GM21717 (cell line): ENCODE data around the gene PDE3A.
"Not testable (repeated sequence)": the region's sequence is repeated elsewhere in the genome, so short reads cannot be mapped to it uniquely, and the experiment has no call there.

Experiments
- ATAC-seq: cut with Tn5 transposase; IDR thresholded peaks from one replicate; pipeline ENCODE4 v1.9.1; 2021; ENCODE audit warnings: mild to moderate bottlenecking, moderate library complexity; ENCODE audit not compliant: unreplicated experiment

Gene PDE3A

GRCh38 chr12:20596061-20596460 lies 227.7 kb downstream of the PDE3A start:
- no peak for ATAC-seq

- ATAC-seq = no peak
Measured at GRCh38 chr12:20599757-20600156, 231.4 kb downstream of the PDE3A start.

- ATAC-seq = no peak
Measured at GRCh38 chr12:20601668-20602280, 233.4 kb downstream of the PDE3A start.

GRCh38 chr12:20602641-20603391 lies 234.5 kb downstream of the PDE3A start:
- no peak for ATAC-seq

- ATAC-seq = no peak
Measured at GRCh38 chr12:20604408-20605067, 236.2 kb downstream of the PDE3A start.

GRCh38 chr12:20615020-20615419 lies 246.7 kb downstream of the PDE3A start:
- ATAC-seq = not testable (repeated sequence)

GRCh38 chr12:20616093-20616492 lies 247.8 kb downstream of the PDE3A start:
- ATAC-seq = no peak

GRCh38 chr12:20620261-20620660 lies 251.9 kb downstream of the PDE3A start:
- no peak for ATAC-seq

- ATAC-seq = no peak
Measured at GRCh38 chr12:20624718-20625117, 256.4 kb downstream of the PDE3A start.

- no peak for ATAC-seq
Measured at GRCh38 chr12:20625531-20625930, 257.2 kb downstream of the PDE3A start.

- ATAC-seq = no peak
Measured at GRCh38 chr12:20627001-20627588, 258.8 kb downstream of the PDE3A start.

- no peak for ATAC-seq
Measured at GRCh38 chr12:20628226-20628787, 260.0 kb downstream of the PDE3A start.

GRCh38 chr12:20628999-20629398 lies 260.7 kb downstream of the PDE3A start:
- no peak for ATAC-seq

GRCh38 chr12:20629414-20630156 lies 261.2 kb downstream of the PDE3A start:
- no peak for ATAC-seq

GRCh38 chr12:20631711-20632110 lies 263.4 kb downstream of the PDE3A start:
- no peak for ATAC-seq

- no peak for ATAC-seq
Measured at GRCh38 chr12:20641106-20641505, 272.8 kb downstream of the PDE3A start.

GRCh38 chr12:20643822-20644221 lies 275.5 kb downstream of the PDE3A start:
- no peak for ATAC-seq

GRCh38 chr12:20646239-20646827 lies 278.0 kb downstream of the PDE3A start:
- ATAC-seq = no peak

- ATAC-seq = no peak
Measured at GRCh38 chr12:20653871-20654270, 285.5 kb downstream of the PDE3A start.

- no peak for ATAC-seq
Measured at GRCh38 chr12:20656600-20656999, 288.3 kb downstream of the PDE3A start.
